ENCODE data around the gene TASOR2. TPM values are rescaled to one million over a fixed set of nuclear protein-coding genes. Genes with fewer than 3 reads are reported as not detected.

Gene TASOR2
- total and polyA plus RNA-seq, 2 donors from 2014 or later = 3.9 to 58.8 TPM

DNA sequence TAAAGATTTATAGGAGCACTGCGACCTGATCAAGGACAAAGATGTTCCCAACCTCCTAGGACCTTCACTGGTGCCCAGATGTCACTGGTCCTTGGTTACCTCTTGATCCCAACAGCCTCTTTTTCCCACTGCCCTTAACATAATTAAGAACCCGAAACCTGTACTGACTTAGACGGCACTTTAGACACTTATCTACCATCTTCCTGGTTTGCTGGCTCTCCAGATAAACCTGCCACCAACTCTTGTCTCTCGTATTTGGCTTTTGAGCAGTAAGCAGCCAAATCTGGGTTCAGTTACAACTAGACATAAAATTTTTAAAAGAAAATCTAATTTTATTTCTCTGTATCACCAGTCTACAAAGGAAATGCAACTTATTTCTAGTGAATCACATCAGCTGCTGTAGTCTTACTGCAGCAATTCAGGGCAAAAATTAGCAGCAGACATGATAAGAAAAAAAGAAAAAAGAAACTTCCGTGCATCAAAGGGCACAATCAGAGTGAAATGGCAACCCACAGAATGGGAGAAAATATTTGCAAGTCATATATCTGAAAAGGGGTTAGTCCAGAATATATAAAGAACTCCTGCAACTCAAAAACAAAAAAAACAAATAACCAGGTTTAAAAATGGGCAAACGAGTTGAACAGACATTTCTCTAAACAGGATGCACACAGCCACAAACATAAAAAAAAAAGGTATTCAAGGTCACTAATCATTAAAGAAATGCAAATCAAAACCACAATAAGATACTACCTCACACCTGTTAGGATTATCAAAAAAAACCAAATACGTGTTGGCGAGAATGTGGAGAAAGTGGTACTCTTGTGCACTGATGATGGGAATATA is 27.7 kb upstream of the TASOR2 start:
- FAIRE-seq (no peak), DNase-seq (no peak)
- no peaks in the 10 kb centered on the region for H3K36me3 ChIP-seq (ENCODE audit: control insufficient read depth in 2 of 3, insufficient read depth in 3 of 3, low read length in 3 of 3)
- H3K9ac ChIP-seq (ENCODE audit: low read length in 3 of 3) = no peak overlapping the region
- H3K4me3 ChIP-seq (ENCODE audit: low read length in 3 of 3) = no peak overlapping the region
- H3K27me3 ChIP-seq (ENCODE audit: control insufficient read depth, insufficient read depth, low read length) = no peaks in the 10 kb centered on the region
- H3K9me3 ChIP-seq (ENCODE audit: control insufficient read depth in 2 of 3, insufficient read depth in 1 of 3, low read length in 3 of 3) = no peaks in the 10 kb centered on the region
- H3K27ac ChIP-seq (ENCODE audit: low read depth in 2 of 2, low read length in 2 of 2) = no peak overlapping the region
- no peak for TF ChIP-seq CTCF (IDR thresholded peaks at IDR 0.05; ENCODE audit: borderline replicate concordance, extremely low read depth, insufficient read depth)
- intact Hi-C loops (cut with DNase I) = no loop called here
- H3K4me1 ChIP-seq (ENCODE audit: control insufficient read depth in 2 of 3, insufficient read depth in 2 of 3, low read depth in 1 of 3, low read length in 3 of 3) = peaks cover 0 to 28% (median 27%) of the 10 kb centered on the region in 3 donors

GRCh38 chr10:5658871-5659618 is 25.6 kb upstream of the TASOR2 start:
- no peak for TF ChIP-seq CTCF (IDR thresholded peaks at IDR 0.05; ENCODE audit: borderline replicate concordance, extremely low read depth, insufficient read depth)
- FAIRE-seq (no peak), DNase-seq (peak in 4 of 5 donors; percentile 56 to 65 (median 62))
- H3K36me3 ChIP-seq (ENCODE audit: control insufficient read depth in 2 of 3, insufficient read depth in 3 of 3, low read length in 3 of 3) = no peaks in the 10 kb centered on the region
- H3K27me3 ChIP-seq (ENCODE audit: control insufficient read depth, insufficient read depth, low read length) = no peaks in the 10 kb centered on the region
- peaks cover 0 to 30% (median 23%) of the 10 kb centered on the region in 3 donors for H3K4me1 ChIP-seq (ENCODE audit: control insufficient read depth in 2 of 3, insufficient read depth in 2 of 3, low read depth in 1 of 3, low read length in 3 of 3)
- H3K9me3 ChIP-seq (ENCODE audit: control insufficient read depth in 2 of 3, insufficient read depth in 1 of 3, low read length in 3 of 3) = no peaks in the 10 kb centered on the region
- intact Hi-C loops (cut with DNase I) = no loop called here
- H3K4me3 ChIP-seq (ENCODE audit: low read length in 3 of 3) = no peak overlapping the region
- no peak overlapping the region for H3K27ac ChIP-seq (ENCODE audit: low read depth in 2 of 2, low read length in 2 of 2)
- H3K9ac ChIP-seq (ENCODE audit: low read length in 3 of 3) = no peak overlapping the region

GRCh38 chr10:5659702-5660528 is 24.7 kb upstream of the TASOR2 start:
- peak in 2 of 5 donors; percentile 32 to 89 for DNase-seq

More at GRCh38 chr10:5659702-5660528, 24.7 kb upstream of the TASOR2 start:
- Histone ChIP-seq H3K4me1 (ENCODE audit: control insufficient read depth in 2 of 3, insufficient read depth in 2 of 3, low read depth in 1 of 3, low read length in 3 of 3) (peaks cover 0 to 30% (median 23%) of the 10 kb centered on the region in 3 donors), H3K4me3 (ENCODE audit: low read length in 3 of 3) (no peak overlapping the region), H3K9me3 (ENCODE audit: control insufficient read depth in 2 of 3, insufficient read depth in 1 of 3, low read length in 3 of 3) (no peaks in the 10 kb centered on the region), H3K36me3 (ENCODE audit: control insufficient read depth in 2 of 3, insufficient read depth in 3 of 3, low read length in 3 of 3) (no peaks in the 10 kb centered on the region), H3K9ac (ENCODE audit: low read length in 3 of 3) (no peak overlapping the region), H3K27ac (ENCODE audit: low read depth in 2 of 2, low read length in 2 of 2) (peak overlapping the region; percentile 42 to 57), H3K27me3 (ENCODE audit: control insufficient read depth, insufficient read depth, low read length) (no peaks in the 10 kb centered on the region)
- intact Hi-C loops (cut with DNase I) = no loop called here
- no peak for TF ChIP-seq CTCF (IDR thresholded peaks at IDR 0.05; ENCODE audit: borderline replicate concordance, extremely low read depth, insufficient read depth)
- FAIRE-seq = no peak

Data from kidney (tissue), 14 donors.